HG02938 (cell line): ENCODE results near the gene STOML1.
"Not testable (repeated sequence)": the region's sequence is repeated elsewhere in the genome, so short reads cannot be mapped to it uniquely, and the experiment has no call there.

Experiments
- ATAC-seq: cut with Tn5 transposase; IDR thresholded peaks from one replicate; pipeline ENCODE4 v1.9.1; 2021; ENCODE audit warnings: mild to moderate bottlenecking, moderate library complexity; ENCODE audit not compliant: unreplicated experiment

Gene STOML1

DNA sequence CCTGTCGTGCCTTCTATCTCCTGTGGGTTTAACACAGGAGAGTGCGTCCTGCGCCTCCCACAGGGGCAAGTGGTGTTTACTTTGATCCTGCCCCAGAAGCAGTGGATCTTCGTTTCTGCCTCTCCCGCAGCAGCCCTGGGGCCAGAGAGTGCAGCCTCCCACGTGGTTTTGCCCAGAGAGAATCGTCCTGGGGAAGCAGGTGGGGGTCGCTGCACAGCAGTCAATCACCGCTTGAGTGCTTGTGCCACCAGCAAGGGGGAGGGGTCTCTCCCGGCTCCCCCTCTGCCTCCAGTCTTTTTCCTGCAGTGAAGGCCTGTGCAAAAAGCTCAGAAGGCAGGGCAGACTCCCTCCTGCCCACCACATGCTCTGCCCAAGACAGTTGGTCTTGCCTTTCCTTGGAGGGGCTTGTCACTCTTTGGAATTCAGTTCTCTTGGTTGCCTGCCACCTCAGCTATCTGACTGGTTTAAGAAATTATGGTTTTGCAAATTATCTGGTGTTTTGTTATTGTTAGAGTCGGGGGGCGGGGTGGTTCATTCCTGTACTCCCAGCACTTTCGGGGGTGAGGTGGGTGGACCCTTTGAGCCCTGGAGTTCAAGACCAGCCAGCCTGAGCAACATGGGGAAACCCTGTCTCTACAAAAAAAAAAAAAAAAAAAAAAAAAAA, 26.9 kb downstream of the STOML1 start:
- ATAC-seq: no peak

- no peak for ATAC-seq
Observed at GRCh38 chr15:73964736-73965093, 27.4 kb downstream of the STOML1 start.

DNA sequence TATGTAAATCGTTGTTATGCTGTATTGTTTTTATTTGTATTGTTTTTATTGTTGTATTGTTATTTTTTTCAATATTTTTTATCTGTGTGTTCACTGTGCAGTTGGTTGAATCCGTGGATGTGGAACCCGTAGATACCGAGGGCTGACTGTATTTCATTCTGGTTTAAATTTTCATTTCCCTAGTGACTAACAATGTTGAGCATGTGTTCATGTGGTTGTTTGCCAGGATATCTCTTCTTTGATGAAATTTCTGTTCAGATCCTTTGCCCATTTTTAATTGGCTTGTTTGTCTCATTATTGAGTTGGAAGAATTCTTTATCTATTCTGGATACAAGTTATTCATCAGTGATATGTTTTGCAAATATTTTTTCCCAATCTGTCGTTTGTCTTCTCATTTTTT, 29.7 kb downstream of the STOML1 start:
- ATAC-seq: no peak

- not testable (repeated sequence) for ATAC-seq
Observed at GRCh38 chr15:73960472-73961070, 31.5 kb downstream of the STOML1 start.

GRCh38 chr15:73959801-73960200, 32.3 kb downstream of the STOML1 start:
- ATAC-seq: no peak

DNA sequence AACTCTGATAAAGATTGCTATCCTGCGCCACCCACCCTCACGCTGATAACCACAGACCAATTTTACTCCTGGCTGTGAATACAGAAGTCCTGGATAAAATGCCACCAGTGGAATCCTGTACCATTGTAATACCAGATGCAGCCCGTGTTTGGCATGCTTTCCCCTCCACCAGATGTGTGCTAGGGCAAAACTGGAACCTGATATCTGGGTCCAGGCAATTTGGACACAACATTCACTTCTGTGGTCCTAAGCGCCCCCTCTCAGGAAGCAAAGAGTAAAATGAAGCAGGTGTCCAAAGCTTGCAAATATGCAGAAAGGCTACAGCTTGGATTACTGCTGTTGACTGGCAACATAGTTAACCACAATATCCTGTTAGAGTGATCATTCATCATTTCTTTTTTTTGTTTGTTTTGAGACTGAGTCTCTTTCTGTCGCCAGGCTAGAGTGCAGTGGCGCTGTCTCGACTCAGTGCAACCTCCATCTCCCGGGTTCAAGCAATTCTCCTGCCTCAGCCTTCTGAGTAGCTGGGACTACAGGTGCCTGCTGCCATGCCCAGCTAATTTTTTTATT, 33.0 kb downstream of the STOML1 start:
- ATAC-seq: no peak

GRCh38 chr15:73957785-73958184, 34.3 kb downstream of the STOML1 start:
- no peak for ATAC-seq

DNA sequence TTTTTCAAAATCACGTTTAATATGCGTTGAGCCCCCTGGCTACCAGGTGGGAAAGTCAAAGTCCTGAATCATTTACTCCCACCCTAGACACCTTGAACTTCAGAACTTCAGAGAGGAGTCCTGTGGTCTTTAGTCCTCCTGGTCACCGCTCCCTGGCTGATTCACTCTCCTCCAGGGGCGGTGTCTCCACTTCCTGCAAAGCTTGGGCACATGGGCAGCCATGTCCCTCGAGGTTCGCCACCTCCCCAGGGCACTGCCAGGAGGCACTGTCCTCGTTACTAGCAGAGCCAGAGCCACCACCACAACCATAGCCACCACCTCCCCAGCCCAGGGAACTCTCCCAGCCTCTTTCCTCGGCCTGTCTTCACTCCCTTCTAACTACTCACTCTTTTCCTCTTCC, 34.8 kb downstream of the STOML1 start:
- no peak for ATAC-seq

GRCh38 chr15:73956743-73957135, 35.4 kb downstream of the STOML1 start:
- ATAC-seq: no peak

DNA sequence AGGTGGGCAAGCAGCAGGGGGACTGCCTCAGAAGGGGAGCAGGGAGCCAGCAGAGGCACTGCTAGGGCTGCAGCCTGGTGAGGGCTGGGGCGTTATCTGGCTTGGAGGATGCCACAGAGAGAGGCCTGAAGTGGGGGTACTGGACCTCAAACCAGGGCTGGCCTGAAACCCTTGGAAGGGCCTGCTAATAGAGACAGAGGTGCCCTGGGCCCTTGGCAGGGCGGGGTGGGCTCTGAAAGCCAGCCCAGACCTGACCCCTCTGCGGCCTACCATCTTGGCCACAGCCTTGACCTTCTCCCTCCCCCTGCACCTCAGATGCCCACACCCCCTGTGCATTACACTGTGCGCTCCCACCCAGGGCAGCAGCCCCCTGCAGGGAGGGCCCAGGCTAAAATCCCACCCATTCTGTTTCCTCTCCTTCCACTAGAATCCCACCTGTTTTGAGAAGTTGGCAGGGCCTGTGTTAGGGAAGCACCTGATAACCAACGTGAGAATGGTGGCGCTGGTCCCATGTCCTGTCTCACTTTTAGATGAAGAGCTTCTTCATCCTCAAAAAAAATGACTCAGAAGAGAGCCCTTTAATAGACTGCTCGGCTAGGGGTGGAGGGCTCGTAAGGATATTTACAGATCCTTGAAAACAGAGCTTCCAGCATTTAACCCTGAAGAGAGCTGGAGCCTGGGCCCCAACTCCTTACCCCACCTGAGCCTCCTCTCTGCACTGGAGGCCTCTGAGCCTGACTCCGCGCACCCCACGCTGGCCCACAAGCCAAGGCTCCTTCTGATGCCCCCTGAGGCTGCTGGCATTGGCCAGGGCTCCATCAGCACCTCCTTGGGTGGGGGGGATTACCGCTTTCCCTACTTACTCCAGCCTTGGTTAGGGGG, 36.0 kb downstream of the STOML1 start:
- ATAC-seq: no peak

DNA sequence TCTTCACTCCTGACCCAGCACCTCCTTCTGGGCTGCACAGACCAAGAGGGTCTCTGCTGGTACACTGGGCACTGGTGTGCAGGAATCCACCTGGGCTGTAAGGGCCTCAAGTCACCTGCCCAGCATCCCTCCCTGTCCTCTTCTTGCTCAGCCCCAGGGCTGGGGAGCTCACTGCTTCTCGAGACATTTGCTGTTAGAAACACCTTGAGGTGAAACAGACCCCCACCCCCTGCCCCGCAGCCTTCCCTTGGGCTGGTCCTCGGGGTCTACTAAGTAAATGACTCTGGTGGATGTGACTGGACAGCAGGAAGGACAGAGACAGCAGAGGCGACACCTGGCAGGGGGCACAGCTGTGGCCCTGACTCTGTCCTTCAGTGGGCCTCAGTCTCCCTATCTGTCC, 36.8 kb downstream of the STOML1 start:
- ATAC-seq: no peak

GRCh38 chr15:73954188-73955145, 37.6 kb downstream of the STOML1 start:
- no peak for ATAC-seq

- no peak for ATAC-seq
Observed at GRCh38 chr15:73952913-73953750, 39.0 kb downstream of the STOML1 start.

GRCh38 chr15:73952171-73952912, 39.8 kb downstream of the STOML1 start:
- ATAC-seq: no peak

DNA sequence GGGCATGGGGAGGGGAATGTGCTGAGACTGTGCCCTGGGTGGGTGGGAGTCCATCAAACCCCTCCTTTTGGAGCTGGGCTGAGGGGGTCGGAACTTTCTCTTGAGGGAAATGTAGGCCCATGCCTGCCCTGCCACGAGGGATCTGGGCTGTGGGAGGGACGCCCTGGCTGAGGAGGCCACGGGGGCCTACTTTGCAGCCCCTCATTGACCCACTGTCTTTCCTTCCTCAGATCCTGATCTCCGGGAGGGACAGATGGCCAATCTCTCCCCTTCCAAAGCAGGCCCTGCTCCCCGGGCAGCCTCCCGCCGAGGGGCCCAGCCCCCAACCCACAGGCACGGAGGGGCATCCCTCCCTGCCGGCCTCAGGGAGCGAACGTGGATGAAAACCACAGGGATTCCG, 40.5 kb downstream of the STOML1 start:
- ATAC-seq: no peak

DNA sequence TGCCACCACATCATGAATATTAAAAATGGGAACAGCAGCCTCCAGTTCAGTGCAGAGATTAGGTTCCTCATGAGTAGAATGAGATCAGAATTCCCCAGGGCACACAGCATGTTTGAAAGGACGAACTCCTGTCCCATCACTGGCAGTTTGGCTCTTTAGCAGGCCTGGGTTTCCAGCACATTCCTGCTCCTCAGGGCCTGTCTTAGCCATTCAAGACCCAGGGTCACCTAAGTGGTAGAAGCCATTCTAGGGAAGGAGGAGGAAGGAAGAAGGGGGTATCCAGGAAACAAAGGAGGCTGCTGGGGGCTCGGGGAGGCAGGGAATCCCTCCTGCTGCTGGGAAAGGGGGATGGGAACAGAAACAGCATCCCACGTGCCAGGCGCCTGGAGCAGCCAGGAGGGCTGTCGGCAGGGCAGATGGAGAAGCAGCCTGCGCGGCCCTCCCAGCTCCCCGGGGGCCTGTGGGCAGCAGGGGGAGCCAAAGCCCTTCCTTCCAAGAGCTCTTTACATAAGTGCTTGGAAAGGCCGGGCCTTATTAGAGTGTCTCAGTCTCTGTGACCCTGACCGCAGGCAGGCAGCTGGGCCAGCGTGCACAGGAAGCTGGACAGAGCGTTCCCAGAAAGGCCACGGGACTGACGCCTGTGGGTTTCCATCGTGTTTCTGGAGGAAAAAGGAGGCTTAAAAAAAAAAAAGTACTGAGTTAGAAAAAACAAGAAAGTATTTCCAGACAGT, 41.1 kb downstream of the STOML1 start:
- ATAC-seq: no peak

GRCh38 chr15:73950479-73950830, 41.6 kb downstream of the STOML1 start:
- ATAC-seq: no peak

DNA sequence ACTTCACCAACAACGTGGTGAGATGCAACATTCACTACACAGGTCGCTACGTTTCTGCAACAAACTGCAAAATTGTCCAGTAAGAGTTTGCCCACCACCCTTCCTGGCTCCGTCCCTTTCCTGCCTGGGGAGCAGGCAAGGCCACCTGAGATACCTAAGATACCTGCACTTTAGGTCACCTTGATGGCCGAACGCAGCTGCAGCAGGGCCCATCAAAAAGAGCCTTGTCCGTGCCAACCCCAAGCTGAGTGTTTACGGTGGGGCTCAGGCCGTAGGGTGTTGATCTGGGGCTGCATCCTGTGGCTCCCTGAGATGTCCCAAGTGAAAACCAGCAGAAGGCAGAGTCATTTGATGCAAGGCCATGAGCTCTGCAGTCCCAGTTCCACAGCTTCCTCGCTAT, 42.6 kb downstream of the STOML1 start:
- ATAC-seq: no peak
